Stimulated activated CD8-positive, alpha-beta memory T cell treated with anti-CD3 and anti-CD28 coated beads, Interleukin-7, amount 100 ng/mL, for 4 hours (primary cell): ENCODE results near the gene NRP2.

Experiments
- DNase-seq, 2 donors: peaks; one replicate each; pipeline ENCODE4 v3.0.0-alpha.2; 2020; ENCODE audit warnings: low read depth in 2 of 2

Gene NRP2

DNA sequence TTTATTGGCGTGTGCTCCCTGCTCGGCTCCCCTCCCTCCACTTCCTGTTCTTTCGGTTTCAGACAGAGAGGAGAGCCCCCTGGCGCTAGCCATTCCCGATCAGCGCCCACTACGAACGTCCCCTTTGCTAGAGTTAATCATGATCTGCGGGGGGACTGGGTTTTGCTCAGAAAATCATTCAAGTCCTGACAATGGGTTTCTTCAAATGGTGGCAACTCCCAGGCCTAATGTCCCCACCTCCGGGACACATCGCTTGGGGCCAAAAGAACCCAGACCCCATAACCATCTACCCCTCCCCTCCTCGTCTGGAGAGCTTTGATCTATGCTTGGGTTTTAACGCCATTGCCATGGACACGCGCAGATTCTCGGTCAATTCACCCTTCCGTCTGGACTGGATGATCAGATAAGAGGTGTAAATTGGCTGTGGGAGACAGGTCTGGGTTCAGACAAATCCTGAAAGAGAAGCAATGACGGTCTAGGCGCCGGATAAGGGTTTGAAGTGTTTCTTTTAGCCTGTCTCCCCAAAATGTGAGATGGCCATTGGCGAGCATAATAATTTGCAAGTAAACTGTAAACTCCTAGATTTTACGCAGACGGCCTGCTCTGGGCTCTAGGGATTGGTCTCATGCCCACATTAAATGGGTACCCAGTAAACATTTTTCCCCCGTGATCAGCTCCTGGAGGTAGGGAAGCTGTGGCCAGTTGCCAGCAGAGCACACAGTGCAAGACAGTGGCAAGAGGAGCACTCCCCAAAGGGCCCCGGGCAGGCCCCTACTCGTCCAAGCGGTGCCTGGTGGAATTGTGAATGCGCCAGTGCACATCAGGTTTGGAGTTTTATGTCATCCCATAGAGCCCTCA is 4.7 kb downstream of the NRP2 start:
- no peak for DNase-seq

DNA sequence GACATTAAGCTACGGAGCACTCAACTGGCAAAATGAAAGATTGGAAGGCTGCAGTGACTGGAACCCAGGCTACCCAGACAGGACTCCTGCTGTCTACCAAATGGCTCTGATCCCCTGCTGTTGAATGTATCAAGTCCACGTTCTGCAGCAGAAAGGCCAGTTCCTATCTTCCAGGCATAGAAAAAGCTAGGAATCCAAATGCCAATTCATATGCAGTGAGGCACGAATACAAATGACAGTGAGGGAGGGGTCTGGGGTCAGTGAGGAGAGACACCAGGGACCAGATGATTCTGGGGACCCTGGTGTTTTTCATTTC is 5.3 kb downstream of the NRP2 start:
- no peak for DNase-seq

DNA sequence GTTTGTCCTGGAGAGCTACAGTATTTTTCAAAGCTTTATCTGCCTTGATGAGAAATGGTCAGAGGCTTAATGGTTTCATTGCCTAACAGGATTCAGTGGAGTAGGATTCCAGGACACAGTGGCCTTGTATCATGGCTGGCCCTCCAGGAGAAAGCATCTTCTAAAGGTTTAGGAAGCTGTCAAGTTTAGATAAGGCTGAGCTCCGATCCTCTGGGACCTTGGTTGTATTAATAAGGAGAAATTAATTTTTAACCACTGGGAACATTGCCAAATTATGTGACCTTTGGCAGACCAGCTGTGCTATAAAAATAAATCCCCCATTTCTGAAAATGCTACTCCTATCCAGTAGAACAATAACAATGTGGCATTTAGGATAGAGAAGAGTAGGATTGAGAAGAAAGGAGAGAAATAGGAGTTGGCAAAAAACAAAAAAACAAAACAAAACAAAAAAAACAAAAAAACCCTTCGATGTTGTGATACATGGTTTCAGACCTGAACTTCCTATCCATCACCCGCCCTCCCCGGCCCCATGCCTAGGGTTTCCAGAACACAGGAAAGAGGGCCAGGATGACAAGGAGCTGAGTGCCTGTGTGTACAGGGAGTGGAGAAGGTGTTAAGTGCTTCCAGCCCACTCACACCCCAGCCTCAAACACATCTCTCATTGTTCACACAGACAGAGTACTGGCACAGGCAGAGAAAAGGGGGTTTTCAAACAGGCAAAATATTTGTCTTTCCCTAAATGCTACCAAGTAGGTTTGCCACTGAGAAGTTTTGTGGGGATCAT is 6.3 kb downstream of the NRP2 start:
- DNase-seq = no peak

DNA sequence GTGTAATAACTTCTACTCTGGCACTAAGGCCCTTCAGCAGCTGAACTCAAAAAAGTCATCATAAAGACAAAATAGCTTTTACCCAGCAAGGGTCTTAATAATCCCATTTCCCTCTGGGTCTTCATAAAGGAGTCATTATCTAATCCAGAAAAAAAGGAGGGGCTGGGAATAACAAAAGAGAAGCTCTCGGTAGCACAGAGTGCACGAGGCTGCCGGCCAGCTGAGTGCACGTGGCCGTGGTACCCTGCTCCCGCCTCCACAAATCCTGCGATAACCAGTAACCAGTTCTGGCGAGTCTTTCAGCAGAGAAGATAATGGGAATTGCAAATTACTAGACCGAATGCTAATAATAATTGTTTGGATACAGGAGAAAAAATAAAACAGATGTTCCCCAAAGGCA is 7.5 kb downstream of the NRP2 start:
- no peak for DNase-seq

DNA sequence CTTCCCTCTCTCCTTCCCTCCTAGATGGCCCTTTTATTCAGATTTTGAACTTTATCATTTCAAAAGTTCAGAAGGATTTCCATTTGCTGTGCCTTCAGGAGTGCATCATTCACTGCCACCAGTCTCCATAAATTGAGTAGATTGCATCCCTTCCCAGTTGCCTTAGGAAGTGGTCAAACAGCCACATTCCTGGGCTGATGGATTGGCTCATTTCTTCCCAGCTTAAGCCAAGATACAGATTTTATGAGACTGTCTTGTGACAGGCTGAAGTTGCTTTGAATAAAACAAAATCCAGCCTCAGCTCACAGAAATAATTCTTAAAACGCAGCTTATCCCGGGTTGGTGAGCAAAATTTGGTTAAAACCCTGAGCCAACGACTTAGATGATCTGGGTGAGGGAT is 9.8 kb downstream of the NRP2 start:
- no peak for DNase-seq

DNA sequence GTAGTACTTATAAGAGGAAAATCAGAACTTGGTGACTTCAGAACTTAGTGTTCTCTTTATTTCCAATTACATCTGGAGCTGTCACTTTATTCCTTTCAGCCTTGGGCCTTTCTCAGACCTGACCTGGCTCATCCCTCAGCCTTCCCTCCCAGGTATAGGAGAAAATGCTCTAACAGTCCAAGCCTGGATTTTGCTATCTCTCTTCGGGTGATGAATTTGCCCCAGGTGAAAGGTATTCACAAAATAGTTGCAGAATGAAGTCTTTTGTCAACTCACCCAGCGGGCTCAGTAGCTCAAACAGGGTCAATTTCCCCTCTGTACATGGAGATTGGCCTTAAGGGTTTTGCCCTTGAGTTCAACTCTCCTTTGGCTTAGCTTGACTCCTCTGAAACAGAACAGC is 12.0 kb downstream of the NRP2 start:
- DNase-seq = no peak

DNA sequence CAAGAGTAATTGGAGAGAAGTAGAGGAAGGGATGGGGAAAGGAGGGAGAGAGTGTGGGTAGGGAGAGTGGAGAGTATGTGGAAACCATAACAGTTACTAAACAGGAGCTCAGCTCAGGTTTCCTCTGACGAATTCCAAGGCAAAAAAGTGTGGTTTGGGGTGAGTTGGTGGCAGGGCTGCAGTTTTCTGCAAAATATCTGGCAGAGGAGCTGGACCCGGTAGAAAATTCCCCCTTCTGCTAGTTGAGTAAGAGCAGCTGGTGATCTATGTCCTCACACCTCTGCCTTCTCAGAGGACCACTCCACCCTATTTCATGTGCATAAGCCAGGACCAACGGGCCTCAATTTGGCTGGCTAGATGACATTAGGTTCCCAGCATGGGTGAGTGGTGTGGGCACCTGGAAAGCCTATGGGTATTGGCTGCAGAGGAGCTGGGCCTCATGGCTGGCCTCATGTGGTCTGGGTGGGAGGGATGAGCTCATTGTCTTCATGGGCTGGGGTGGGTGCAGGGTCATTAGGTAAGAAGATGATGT is 13.2 kb downstream of the NRP2 start:
- DNase-seq = no peak

DNA sequence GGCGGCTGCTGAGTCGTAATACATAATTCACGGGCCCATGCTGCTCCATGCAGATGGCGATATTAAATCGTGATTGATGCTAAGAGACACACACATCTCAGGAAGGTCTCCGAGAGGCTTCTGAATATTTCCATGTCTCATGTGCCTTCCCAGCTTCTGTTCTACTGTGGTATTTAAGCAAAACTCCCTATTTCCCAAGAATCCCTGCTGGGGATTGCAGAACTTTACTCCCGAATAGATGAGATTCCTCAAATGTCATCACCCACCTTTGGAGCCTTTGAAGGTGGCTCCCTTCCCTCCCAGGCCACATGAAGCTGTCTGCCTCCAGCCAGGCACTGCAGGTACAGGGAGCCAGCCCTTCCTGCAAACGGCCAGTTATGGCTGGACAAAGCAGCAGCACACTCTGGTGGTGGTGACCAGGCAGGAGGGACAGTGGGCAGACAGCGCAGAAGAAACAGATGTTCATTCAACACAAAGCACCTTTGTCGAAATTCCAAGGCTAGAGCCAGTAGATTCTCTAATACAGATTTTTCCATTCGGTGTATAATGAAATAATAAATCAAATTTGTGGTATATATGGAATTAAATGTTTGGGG is 14.1 kb downstream of the NRP2 start:
- DNase-seq = no peak

DNA sequence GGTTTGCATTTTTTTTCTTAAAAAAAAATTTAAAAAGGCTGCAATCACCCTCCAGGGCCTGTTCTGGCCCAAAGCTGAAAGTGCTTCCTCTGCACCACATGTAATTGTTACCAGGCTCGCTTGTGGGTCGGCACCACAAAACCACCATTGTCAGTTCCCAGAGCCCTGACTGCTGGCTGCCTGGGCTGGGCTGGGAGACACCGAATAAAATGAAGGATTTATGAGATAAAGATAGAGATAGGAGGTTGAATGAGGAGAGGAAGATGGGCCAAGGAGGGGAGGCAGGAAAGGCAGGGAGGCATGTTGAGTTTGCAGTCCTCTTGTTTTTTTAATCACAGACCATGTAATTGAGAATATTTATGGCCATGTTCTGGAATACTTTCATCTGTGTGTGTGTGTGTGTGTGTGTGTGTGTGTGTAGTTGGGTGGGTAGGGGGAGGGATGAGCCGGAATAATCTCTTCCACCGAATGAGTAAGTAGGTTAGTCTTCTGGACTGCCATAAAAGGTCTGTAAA is 14.7 kb downstream of the NRP2 start:
- no peak for DNase-seq

DNA sequence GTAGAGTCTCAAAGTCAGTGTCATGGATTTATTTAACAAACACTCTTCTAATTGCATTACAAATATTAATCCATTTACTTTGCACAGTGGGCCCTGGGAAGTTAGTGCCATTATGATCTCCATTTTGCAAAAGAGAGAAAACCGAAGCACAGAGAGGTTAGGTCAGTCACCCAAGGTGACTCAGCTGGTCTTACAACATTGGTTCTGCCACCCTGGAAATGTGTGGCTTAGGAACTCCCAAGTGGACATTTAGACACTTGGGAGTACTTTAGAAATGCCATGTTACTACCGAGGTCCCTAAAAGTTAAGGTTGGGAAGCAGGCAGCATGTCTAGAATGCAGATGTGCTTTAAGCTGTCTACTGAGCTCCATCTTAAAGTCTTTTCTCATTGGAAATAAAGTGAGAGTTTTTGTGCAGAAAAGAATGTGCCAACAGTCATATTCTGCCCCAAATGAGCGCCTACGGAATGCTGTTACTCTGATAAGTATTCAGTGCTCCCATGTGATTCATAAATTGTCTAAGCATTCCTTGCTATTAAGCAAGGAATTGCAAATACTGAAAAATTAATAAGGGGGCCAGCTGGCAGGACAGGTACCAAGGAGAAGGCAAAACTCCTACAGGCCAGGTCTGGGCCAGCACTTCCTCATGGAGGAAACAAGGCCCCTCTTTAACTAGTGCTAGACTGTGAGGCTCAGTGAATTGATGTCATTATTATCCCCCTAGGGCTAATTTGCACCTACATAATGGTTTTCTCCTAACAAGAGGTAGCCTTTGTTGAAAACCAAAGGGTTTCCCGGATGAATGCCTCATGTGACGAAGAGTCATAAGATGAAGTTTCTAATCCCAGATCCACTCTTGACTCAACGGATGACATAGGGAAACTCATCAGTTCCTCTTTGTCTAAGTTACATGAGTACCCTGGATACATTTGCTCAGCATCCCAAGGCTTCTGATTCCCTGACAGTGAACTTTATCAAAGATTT is 16.3 kb downstream of the NRP2 start:
- no peak for DNase-seq

DNA sequence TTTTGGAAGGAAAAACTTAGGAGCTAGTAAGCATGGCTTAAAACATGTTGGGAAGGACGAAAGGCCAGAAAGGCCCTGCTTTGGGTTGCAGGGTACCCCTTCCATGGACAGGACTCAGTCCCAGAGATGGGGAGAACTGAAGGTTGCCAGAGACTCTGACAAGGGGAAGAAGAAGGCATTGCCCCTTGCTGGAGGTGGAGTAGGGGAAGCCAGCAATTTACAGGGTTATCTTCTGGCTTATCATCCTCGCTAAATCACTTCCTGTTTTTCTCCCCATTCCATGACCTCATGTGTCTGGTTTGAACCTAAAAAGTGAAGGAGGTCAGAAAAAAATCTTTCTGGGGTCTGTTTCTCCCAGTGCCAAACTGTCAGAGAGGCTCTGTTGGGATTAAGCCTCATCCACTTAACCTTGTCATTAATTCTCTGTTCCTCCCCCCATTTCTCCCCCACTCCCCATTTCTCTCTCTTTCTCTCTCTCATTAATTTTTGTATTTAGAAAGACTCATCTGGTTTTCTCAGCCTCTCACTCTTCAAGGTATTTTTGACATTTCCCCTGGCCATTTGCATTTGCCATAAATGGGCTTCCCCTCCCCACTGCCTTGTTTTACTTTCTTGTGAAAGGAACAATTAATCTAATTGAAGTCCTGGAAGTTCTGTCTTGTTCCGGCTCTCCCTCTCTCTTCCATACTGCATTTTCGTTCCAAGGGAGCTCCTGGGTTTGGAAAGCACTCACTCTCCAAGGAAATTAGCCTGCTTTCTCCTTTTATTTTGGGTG is 17.4 kb downstream of the NRP2 start:
- DNase-seq = no peak

DNA sequence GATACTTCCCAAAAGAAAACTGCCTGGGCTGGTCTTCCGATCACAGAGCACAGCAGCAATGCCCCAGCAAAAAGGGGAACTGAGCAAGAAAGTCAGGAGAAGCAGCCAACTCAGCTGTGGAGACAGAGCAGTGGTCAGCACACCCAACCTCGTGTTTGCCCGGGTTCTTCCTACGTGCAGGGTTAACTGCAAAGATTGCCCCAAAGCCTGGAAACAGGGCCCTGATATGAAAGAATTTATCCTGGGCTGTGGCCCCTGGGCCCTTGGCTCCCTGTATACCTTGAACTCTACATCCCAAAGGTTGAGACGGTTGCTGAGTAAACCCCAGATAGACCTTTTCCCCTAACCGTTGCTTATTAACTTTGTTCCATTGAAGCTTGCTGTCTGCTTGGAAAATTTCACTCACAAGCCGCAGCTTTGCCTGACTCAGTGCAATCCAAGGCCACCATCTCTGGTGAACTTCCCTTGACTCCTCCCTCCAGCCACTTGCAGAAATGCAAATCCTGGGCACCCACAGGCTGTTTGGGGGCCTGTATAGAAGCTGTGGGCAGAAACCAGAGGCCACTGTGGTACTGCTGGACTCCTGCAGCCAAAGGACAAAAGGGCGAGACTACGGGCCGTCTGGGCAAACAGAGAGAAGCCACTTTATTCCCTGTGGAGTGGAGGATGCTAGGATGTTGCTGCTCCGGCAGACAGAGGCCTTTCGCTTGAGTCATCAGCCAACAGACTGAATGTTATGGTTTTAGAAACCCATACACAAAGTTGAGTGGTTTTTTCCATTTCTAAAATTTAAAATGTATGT is 18.2 kb downstream of the NRP2 start:
- DNase-seq = no peak

DNA sequence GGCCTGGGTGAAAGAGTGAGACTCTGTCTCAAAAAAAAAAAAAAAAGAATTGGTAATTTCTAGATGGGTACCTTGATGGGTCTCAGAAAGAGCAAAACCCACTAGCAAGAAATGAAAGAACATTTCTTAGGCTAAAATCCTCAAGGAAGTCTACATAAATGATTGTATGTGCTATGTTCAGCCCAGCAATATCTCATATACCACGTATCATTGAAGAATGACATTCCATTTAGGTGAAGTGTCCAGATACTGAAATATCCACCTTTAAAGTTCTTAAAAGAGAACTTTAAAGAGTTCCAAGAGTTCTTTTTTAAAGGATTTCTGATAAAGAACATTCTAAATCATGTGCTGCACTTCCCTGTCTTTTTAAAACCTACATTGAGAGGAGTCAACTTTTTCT is 19.2 kb downstream of the NRP2 start:
- no peak for DNase-seq

DNA sequence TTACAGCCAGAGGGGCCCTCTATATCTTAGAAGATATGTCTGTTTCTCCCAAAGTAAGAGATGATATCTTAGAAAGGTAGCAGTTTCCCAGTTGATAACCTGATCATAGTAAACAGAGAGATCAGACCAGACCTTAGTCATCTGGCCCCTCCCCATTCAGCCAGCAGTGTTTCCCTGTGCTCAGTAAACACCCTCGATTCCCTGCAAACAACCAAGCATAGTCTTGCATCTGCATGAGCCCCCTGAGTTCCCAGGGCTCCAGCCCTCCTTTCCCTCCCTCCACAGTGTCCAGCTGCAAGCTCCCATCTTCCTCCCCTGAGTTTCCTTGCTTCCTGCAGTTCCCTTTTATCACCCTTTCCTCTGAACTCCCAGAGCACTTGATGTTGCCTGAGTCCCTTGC is 20.3 kb downstream of the NRP2 start:
- DNase-seq = no peak

DNA sequence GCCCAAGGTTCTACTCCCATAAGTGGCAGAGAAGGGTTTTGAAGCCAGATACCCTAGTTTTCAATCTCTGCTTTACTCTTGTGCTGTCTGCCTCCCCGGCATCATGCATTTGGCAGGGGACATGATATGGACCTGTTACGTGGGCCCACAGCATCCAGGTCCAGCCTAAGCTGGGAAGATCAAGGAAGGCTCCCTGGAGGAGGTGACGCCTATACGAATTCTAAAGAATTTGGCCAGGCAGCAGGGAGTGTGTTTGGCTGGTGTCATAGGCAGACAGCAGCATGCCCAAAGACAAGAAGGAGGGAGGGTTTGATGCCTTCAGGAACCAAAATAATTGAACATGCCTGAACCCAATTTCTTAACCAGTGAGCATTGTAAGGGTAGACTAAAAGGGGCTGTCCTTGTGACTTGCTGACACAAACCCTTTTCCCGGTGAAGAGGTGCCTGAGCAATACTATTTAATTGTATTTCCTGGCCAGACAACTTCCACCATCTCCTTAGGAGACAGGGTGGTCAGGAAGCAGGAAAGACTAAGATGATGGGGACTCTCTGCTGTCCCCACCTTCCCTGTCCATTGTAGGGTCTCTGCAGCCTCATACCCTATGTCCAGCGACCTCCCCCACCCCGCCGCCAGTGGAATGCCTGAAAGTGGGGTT is 21.3 kb downstream of the NRP2 start:
- no peak for DNase-seq

DNA sequence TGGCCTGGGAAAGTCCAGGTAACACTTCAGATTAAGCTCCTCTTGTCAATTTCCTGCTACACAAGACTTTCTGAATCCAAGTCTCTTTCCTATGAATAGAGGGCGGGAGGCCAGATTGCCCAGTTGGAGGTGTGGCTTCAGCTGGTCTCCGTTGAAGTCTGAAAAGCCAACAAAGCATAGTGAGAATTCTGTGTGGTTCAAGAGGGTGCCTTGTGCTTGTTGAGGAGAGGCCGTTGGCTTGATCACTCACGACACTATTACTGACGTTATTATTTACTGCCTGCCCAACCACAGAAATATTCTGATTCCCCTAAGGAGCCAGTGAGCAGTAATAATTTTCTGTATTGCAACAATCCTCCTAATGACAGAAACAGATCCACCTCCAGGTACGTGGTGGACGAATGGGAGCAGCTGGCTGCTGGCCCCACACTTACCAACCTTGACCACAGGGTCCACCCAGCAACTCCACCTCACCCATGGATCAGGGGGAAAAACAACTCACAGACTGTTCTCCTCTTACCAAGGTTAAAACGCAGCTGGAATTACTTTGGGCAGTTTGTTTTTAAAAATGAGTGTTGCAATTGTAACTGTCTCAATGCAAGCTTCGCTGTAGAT is 21.9 kb downstream of the NRP2 start:
- DNase-seq = no peak

DNA sequence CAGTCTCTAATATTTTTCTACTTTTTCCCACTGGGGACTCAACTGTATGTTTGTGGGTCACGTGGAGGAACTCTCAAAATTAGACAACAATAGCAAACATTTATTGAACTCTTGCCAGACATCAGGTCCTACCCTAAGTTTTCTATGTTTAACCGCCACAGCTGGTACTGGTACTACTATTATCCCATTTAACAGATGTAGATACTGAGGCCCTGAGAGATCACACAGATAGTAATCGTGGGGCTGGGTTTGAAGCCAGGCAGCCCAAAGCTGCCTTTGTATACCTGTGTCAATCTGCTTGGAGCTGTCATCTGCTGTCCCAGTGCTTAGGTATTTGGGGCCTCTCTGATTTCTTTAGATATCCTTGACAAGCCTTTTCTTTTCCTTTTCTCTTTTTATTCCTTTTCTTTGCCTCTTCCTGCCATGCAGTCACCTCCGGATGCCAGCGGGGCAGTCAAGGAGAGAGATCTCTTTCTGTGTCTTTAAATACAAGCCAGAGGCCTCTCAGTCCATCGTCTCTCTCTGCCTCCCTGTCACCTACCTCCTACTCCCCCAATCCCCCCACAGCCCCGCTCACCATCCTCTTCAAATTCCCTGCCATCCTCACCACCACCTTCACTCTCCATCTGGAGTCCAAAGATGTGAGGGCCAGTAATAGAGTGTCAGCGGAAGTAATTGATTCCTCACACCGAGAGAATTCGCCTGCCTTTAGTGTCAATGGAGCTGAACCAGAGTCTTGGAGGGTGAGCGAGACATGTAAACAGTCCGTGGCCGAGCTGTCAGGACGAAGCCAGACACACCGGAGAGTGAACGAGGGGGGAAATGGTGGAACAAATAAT is 23.4 kb downstream of the NRP2 start:
- no peak for DNase-seq
